ENCODE results near the gene SERPINE3.

The SERPINE3 gene

GRCh38 chr13:51333421-51333820 is 6.1 kb upstream of the SERPINE3 start:
- TF ChIP-seq CTCF (IDR thresholded peaks at IDR 0.05; ENCODE audit: insufficient read depth, low read length, poor library complexity, severe bottlenecking), result no peak
- TF ChIP-seq EZH2phosphoT487 (conservative IDR thresholded peaks at IDR 0.05; ENCODE audit: low read length), result no peak

GRCh38 chr13:51333826-51334225 is 5.7 kb upstream of the SERPINE3 start:
- H3K4me2 ChIP-seq (ENCODE audit: low read depth, low read length, poor library complexity, severe bottlenecking), result no peak overlapping the region
- no peaks in the 10 kb centered on the region for H3K36me3 ChIP-seq (ENCODE audit: low read length)
- no peaks in the 10 kb centered on the region for H3K27me3 ChIP-seq (ENCODE audit: low read length)
- no peak overlapping the region for H3K9ac ChIP-seq (ENCODE audit: low read length)
- H3K4me3 ChIP-seq (ENCODE audit: insufficient read depth, low read length, poor library complexity, severe bottlenecking), result no peak overlapping the region
- no peaks in the 10 kb centered on the region for H3K9me3 ChIP-seq (ENCODE audit: insufficient read depth, low read length)
- no peaks in the 10 kb centered on the region for H3F3A ChIP-seq (ENCODE audit: insufficient read depth)
- H3K27ac ChIP-seq (ENCODE audit: low read depth, low read length), result no peak overlapping the region
- H3K79me2 ChIP-seq (ENCODE audit: insufficient read depth, low read length), result no peaks in the 10 kb centered on the region
- no peaks in the 10 kb centered on the region for H3K9me2 ChIP-seq (replicated peaks; ENCODE audit: insufficient read depth, low read length)
- no peaks in the 10 kb centered on the region for H4K20me1 ChIP-seq (ENCODE audit: low read depth, low read length)
- no peak overlapping the region for H2AFZ ChIP-seq (ENCODE audit: low read depth, low read length, severe bottlenecking)
- TF ChIP-seq EZH2phosphoT487 (conservative IDR thresholded peaks at IDR 0.05; ENCODE audit: low read length) (no peak), CTCF (IDR thresholded peaks at IDR 0.05; ENCODE audit: insufficient read depth, low read length, poor library complexity, severe bottlenecking) (no peak)

More at GRCh38 chr13:51333421-51333820, 6.1 kb upstream of the SERPINE3 start:
- Histone ChIP-seq H4K20me1 (ENCODE audit: low read depth, low read length) (no peaks in the 10 kb centered on the region), H2AFZ (ENCODE audit: low read depth, low read length, severe bottlenecking) (no peak overlapping the region), H3K4me2 (ENCODE audit: low read depth, low read length, poor library complexity, severe bottlenecking) (no peak overlapping the region), H3K27ac (ENCODE audit: low read depth, low read length) (no peak overlapping the region), H3K4me3 (ENCODE audit: insufficient read depth, low read length, poor library complexity, severe bottlenecking) (no peak overlapping the region), H3K27me3 (ENCODE audit: low read length) (no peaks in the 10 kb centered on the region), H3F3A (ENCODE audit: insufficient read depth) (no peaks in the 10 kb centered on the region), H3K36me3 (ENCODE audit: low read length) (no peaks in the 10 kb centered on the region), H3K79me2 (ENCODE audit: insufficient read depth, low read length) (no peaks in the 10 kb centered on the region), H3K9me2 (replicated peaks; ENCODE audit: insufficient read depth, low read length) (no peaks in the 10 kb centered on the region), H3K9ac (ENCODE audit: low read length) (no peak overlapping the region), H3K9me3 (ENCODE audit: insufficient read depth, low read length) (no peaks in the 10 kb centered on the region)

GRCh38 chr13:51336746-51337145 is 2.7 kb upstream of the SERPINE3 start:
- H3K9ac ChIP-seq (ENCODE audit: low read length), result no peak overlapping the region
- no peak overlapping the region for H3K27ac ChIP-seq (ENCODE audit: low read depth, low read length)
- H4K20me1 ChIP-seq (ENCODE audit: low read depth, low read length), result no peaks in the 10 kb centered on the region
- no peaks in the 10 kb centered on the region for H3K36me3 ChIP-seq (ENCODE audit: low read length)
- no peaks in the 10 kb centered on the region for H3F3A ChIP-seq (ENCODE audit: insufficient read depth)
- no peak overlapping the region for H3K4me3 ChIP-seq (ENCODE audit: insufficient read depth, low read length, poor library complexity, severe bottlenecking)
- H3K9me2 ChIP-seq (replicated peaks; ENCODE audit: insufficient read depth, low read length), result no peaks in the 10 kb centered on the region
- H3K4me2 ChIP-seq (ENCODE audit: low read depth, low read length, poor library complexity, severe bottlenecking), result no peak overlapping the region
- H3K27me3 ChIP-seq (ENCODE audit: low read length), result no peaks in the 10 kb centered on the region
- TF ChIP-seq EZH2phosphoT487 (conservative IDR thresholded peaks at IDR 0.05; ENCODE audit: low read length) (no peak), CTCF (IDR thresholded peaks at IDR 0.05; ENCODE audit: insufficient read depth, low read length, poor library complexity, severe bottlenecking) (no peak)
- no peak overlapping the region for H2AFZ ChIP-seq (ENCODE audit: low read depth, low read length, severe bottlenecking)
- H3K79me2 ChIP-seq (ENCODE audit: insufficient read depth, low read length), result no peaks in the 10 kb centered on the region
- H3K9me3 ChIP-seq (ENCODE audit: insufficient read depth, low read length), result no peaks in the 10 kb centered on the region

All from SU-DHL-6 (cell line).